GM18873 (cell line): ENCODE measurements around the gene SAPCD2.

Source experiments
- ATAC-seq: cut with Tn5 transposase; IDR thresholded peaks from one replicate; pipeline ENCODE4 v1.9.1; 2021; ENCODE audit warnings: mild to moderate bottlenecking, moderate library complexity, moderate number of reproducible peaks; ENCODE audit not compliant: unreplicated experiment, low FRiP score

Gene SAPCD2

DNA sequence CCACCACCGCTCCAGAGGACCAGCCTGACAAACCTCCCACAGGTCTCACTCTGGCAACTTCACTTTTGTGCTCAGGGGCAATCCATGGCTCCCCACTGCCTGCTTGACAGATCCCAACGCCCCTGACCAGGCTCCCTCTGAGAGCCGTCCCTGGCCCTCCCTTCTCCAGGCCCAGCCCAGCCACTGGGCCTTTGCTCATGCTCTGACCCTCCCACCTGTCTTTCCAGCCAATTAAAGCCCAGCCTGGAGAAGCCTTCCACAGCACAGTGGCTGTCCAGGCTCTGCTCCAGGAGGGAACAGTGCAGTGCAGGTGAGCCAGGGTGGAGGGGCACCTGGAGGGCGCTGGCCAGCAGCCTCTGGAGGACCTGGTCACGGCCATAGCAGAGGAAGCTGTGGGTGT is 19.8 kb downstream of the SAPCD2 start:
- ATAC-seq = no peak

- ATAC-seq = no peak
These were observed 20.6 kb downstream of the SAPCD2 start for GRCh38 chr9:137049544-137050449.

DNA sequence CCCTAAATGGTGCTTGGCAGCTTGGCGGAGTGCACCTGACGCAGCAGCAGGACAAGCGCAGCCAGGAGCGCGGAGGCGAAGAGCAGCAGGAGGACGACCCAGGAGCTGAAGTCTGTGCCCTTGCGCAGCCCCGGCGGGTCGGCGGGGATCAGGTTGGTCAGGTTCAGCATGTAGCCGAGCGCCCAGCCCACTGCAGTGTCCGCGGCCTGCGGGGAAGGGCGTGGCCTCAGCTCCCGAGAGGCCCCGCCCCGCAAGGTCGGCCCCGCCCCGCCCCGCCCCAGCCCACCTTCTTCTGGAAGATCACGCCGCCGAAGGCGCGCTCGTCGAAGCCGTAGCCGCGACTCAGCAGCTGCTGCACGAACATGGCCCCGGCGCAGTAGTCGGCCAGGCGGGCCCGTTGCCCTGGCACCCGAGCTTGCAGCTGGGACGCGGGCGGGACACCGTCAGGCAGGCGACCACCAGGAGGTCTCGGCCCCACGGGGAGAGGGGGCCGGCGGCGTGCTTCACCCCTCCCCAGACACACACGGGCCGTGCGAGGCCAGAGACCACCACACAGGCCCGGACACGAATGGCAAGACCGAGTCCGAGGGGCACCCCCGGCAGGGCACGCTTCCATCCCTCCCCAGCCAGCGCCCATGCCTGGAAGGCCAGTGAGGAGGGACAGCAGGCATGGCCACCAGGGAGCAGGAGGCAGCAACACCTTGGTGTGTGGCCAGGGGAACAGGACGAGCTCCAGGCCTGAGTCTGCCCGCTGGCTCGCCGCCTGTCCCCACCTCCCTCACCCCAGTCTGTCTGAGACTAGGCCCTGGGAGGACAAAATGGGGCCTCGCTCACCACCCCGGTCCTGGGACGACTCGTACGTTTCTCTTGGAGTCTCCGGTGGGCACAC is 21.5 kb downstream of the SAPCD2 start:
- no peak for ATAC-seq

GRCh38 chr9:137046088-137046787 is 24.1 kb downstream of the SAPCD2 start, which contains the start of gene NPDC1:
NPDC1 (minus strand) TSS chr9:137046177; CDS start chr9:137045989, 188 bp downstream.
- ATAC-seq = no peak

GRCh38 chr9:137045294-137046087 is 24.9 kb downstream of the SAPCD2 start:
- ATAC-seq = no peak

GRCh38 chr9:137044502-137045177 is 25.7 kb downstream of the SAPCD2 start:
- ATAC-seq = no peak

DNA sequence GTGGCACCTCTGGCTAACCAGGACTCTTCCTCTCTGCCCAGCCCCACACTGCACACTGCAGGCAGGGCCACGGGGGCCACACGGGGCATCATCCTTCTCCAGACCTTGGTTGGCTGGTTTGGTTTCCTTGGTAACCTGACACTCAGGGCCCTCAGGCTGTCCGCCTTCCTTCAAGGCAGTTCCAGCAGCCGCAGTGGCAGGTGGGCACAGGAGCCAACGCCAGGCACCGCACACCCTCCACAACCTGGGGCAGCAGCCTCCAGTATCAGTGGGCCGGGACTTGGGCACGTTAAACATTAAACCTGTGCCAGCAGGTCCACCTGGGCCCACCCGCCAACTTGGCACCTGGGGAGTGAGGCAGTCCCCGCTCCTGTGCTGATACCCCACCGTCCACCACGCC is 26.3 kb downstream of the SAPCD2 start:
- ATAC-seq = no peak

DNA sequence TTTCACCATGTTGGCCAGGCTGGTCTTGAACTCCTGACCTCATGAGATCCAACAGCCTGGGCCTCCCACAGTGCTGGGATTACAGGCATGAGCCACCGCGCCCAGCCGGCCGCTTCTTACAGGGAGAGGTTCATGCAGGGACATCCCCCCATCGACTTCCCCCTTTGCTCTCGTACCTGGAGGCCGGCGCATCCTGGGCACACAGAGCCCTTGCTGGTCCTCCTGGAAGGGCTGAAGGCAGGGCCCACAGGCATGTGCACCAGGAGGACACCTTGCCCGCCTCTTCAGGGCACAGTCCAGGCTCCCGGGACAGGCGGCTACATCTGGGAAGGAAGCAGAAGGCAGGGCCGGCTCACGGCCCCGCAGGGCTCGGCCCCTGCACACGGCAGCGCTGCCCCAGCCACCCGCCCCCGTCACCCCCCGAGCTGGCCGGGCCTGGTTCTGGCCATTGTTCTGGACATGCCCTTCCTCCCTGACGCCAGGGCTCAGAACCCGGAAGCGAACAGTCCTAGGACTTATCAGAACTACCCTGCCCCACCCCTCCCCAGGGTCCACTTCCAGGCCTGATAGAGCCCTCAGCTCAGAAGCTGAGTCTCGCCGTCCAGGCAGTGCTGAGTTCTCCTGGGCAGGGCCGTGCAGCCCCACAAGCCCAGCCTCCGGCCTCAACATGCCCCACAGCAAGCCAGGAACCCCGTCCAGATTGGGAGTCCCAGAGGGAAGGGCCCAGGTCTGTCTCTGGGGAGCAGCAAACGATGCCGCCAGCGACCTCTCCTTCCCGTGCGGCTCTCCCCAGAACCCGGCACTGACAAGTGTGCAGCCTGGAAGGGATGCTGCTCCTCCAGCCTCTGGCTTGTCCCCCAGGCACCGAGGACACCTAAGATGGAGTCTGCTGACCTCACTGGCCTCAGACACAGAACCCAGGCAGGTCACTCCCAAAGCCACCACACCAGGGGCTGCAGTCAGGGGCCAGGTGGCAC is 27.3 kb downstream of the SAPCD2 start:
- ATAC-seq = no peak

DNA sequence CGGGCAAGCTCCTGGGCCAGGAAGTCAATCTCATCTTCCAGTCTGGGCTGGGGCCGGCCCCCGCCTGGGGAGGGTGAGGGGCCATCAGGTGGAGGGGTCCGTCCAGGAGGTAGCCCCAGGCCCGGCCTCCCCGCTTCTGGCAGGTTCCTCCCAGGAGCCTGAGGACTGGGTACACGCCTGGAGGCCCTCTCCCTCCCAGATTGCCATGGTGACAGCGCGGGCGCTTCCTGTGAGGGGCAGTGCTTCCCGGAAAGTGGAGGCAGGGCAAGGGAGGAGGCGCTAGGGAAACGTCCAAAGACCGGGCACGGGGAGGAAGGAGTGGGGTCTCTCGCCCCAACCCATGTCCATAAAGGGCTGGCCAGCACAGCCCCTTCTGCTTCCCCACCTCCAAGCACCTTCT is 29.2 kb downstream of the SAPCD2 start:
- no peak for ATAC-seq

DNA sequence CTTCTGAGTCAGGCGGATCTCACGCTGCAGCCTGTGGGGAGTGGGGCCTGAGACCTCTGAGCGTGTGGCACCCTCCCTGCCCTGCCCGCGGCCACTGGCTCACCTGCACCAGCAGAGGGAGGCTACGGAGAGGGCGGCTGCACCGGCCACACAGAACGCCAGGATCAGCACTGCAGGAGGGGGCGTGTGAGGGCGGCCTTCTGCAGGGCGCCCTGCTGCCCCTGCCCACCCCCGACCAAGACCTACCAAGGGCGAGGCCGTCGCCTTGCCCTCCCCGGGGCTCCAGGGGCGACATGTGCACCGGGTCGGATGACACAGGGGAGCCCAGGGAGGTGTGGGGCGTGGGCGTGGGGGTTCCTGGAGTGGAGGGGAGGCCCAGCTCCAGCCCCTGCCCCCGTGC is 29.8 kb downstream of the SAPCD2 start:
- ATAC-seq = no peak

DNA sequence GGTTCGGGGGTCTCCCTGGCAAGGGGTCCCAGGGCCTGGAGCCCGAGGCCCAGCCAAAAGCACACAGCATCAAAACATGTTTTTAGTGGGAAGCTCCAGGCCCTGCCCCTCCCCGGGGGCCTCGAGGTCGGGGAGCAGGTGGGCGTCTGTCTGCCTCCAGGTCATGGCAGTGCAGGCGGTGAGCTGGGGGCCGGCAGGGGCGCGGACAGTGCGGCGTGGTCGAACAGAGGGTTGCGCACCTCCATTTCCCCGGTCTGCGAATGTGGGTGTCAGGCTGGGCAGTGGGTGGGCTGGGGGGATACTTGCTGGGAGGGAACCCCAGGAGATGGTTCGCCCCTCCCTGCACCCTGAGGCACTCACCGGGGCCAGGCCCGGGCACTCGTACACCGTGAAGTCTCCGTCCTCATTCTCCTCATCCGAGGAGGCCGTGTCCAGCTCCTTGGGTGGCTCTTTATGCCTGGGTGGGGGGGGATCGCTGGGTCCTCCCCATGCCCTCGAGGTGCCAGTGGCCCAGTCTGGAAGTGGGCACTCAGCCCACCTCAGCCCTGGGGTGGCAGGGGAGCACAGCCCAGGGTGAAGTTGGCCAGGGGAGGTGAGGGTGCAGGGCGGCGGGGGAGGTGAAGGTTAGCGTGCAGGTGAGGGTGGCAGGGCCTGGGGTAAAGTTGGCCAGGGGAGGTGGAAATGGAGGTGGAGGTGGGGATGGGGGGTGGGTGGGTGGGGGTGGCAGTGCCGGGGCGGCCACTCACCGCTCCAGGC is 30.6 kb downstream of the SAPCD2 start:
- no peak for ATAC-seq

- no peak for ATAC-seq
These were observed 31.4 kb downstream of the SAPCD2 start for GRCh38 chr9:137038916-137039315.

DNA sequence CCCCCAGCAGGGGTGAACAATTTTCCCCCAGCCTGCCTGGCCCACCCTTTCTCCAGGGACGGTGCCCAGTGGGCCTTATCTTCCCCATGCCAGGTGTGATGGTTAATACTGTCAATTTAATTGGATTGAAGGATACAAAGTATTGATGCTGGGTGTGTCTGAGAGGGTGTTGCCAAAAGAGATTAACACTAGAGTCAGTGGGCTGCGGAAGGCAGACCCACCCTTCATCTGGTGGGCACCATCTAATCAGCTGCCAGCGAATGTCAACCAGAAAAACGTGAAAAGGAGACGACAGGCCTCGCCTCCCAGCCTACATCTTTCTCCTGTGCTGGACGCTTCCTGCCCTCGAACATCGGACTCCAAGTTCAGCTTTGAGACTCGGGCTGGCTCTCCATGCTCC is 32.9 kb downstream of the SAPCD2 start:
- ATAC-seq = no peak

- ATAC-seq = no peak
These were observed 33.3 kb downstream of the SAPCD2 start for GRCh38 chr9:137037035-137037434.

DNA sequence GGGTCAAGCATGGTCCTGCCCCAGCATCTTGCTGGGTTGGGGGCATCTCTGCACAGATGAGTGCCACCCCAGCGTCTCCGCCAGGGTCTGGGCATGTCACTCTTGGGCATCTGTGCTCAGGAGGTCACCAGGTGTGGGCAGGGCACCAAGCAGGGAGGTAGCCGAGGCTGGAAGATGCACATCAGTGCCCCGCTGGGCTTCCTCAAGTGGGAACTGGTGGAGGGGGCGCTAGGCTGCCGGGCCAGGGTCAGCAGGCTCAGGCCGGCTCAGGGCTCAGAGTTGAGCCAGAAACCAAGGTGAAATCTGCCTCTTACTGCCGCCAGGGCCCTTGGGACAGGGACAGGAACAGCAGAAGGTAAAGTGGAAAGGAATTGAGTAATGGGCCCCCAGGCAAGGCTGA is 34.4 kb downstream of the SAPCD2 start:
- ATAC-seq = no peak

DNA sequence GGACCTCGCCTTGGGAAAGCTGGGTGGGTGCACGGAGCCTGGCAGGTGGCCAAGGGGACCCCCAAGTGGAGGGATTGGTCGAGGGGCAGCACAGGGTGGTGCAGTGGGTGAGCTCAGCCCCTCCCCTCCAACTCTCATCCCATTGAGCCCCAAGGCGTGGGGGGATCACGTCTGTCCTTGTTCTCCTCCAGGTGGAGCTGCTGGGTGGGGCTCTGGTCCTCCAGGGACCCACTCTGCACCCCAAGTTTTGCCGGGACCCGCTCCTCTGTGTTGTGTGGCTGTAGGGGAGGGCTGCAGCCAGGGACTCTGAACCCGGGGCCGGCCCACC is 34.9 kb downstream of the SAPCD2 start:
- ATAC-seq = no peak

- peak; percentile 48 for ATAC-seq
These were observed 35.4 kb downstream of the SAPCD2 start for GRCh38 chr9:137034709-137035506.
